ENCODE measurements around the gene CTIF. TPM values are rescaled to one million over a fixed set of nuclear protein-coding genes. Genes with fewer than 3 reads are reported as not detected.
A peak's percentile ranks its signal among the peaks of the same experiment; 100 is the strongest.

CTIF gene
- total and polyA plus RNA-seq, 2 experiments from 2014 or later: 8.6 to 14.4 TPM

- Histone ChIP-seq H3K4me2 (peak overlapping the region; percentile 60; the same call in 1 of the 2 replicates), H3K9me2 (ENCODE audit: insufficient read depth) (peaks cover 5% of the 10 kb centered on the region), H3K36me3 (ENCODE audit: insufficient read depth) (no peaks in the 10 kb centered on the region), H3K4me3 (no peak overlapping the region), H3K27ac (ENCODE audit: low read depth) (peak overlapping the region; percentile 72; the same call in 1 of the 2 replicates), H3K27me3 (ENCODE audit: insufficient read depth) (0 out of 2 replicates have a peak, but pooled peaks cover 6% of the 10 kb centered on the region), H3K4me1 (ENCODE audit: insufficient read depth) (peaks cover 51% of the 10 kb centered on the region), H4K20me1 (replicated peaks; ENCODE audit: insufficient read depth) (0 out of 2 replicates have a peak, but pooled peaks cover 5% of the 10 kb centered on the region), H3F3A (replicated peaks; ENCODE audit: low read depth) (peaks cover 7% of the 10 kb centered on the region; the same call in 1 of the 2 replicates), H3K79me2 (replicated peaks; ENCODE audit: insufficient read depth) (peaks cover 69% of the 10 kb centered on the region), H2AFZ (no peak overlapping the region)
- Mint-ChIP-seq H3K36me3 (ENCODE audit: low read depth) (no peaks in the 10 kb centered on the region), H3K4me3 (no peak overlapping the region), H3K27ac (peak overlapping the region; percentile 43), H3K4me1 (peaks cover 58% of the 10 kb centered on the region), H3K9me3 (no peaks in the 10 kb centered on the region), H3K27me3 (ENCODE audit: insufficient read depth, low read depth, poor library complexity) (peaks cover 13% of the 10 kb centered on the region)
- peak; percentile 39 for ATAC-seq
- DNase-seq (ENCODE audit: low spot score): peak; percentile 55
- no peak for TF ChIP-seq ZNF114 (CRISPR knock-in tag; IDR thresholded peaks at IDR 0.05)
- no peak for TF ChIP-seq EZH2 (IDR thresholded peaks at IDR 0.05; ENCODE audit: low read depth, unreplicated experiment)
- no peak for TF ChIP-seq REST (IDR thresholded peaks at IDR 0.05; ENCODE audit: unreplicated experiment)
- TF ChIP-seq NANOG (IDR thresholded peaks at IDR 0.05; ENCODE audit: borderline replicate concordance): no peak
- TF ChIP-seq JUNB (IDR thresholded peaks at IDR 0.05; ENCODE audit: unreplicated experiment): no peak
- TF ChIP-seq EZH2phosphoT487 (IDR thresholded peaks at IDR 0.05; ENCODE audit: unreplicated experiment): no peak
- TF ChIP-seq ETS1 (IDR thresholded peaks at IDR 0.05): no peak
- TF ChIP-seq CTCF (conservative IDR thresholded peaks at IDR 0.05; ENCODE audit: low read depth in 2 of 2): no peak
- no peak for TF ChIP-seq ZNF331 (CRISPR knock-in tag; IDR thresholded peaks at IDR 0.05; ENCODE audit: low read depth)
- TF ChIP-seq ZNF462 (CRISPR knock-in tag; IDR thresholded peaks at IDR 0.05): no peak
- TF ChIP-seq CREB1 (CRISPR knock-in tag; IDR thresholded peaks at IDR 0.05; ENCODE audit: low read depth): no peak
- TF ChIP-seq POLR2AphosphoS5 (IDR thresholded peaks at IDR 0.05; ENCODE audit: low read depth): no peak
- TF ChIP-seq STAT1 (IDR thresholded peaks at IDR 0.05; ENCODE audit: unreplicated experiment): no peak
Measured at GRCh38 chr18:48548011-48548771, 9.4 kb downstream of the CTIF start.
